HUDEP-2 (cell line): ENCODE data around the gene FOXK1.

ENCODE experiments used
- DNase-seq, 76 experiments: peaks; one replicate each; lab custom pipeline; 2025; ENCODE audit not compliant: unreplicated experiment in 76 of 76; lab: John Stamatoyannopoulos, UW

FOXK1 gene

DNA sequence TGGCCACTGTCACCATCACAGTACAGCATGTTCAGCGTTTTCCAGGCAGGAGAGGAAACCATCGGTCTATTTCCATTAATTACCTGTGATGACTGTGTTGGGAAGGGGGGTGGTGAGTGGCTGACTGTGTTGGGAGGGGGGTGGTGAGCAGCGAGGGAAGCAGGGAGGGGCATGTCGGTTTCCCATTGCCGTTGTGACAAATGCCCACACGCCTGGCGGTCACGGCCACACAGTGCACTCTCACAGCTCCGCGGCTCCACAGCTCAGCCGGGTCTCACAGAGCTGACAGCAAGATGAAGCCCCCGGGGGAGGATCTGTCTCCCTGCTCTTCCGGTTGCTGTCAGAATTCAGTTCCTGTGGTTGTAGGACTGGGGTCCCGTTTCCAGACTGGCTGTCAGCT lies 132.3 kb downstream of the FOXK1 start:
- DNase-seq: no peak

DNA sequence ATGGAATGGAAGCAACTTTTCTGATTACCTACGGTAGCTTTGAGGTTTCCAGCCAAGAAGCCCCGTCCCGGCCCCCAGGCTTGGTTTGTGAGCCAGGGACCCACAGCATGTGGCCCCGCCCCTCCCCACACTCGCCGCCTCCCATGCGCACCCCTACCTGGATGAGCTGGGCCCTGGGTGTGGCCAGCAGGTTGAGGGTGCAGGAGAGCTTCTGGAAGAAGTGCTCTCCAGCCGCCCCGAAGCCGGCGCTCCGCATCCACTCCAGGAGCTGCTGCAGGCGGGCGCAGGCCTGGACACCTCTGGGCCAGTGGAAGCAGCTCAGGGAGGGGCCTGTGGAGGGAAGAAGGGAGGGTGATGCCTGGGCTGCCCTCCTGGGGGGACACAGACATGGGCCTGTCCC lies 133.0 kb downstream of the FOXK1 start:
- DNase-seq: no peak

DNA sequence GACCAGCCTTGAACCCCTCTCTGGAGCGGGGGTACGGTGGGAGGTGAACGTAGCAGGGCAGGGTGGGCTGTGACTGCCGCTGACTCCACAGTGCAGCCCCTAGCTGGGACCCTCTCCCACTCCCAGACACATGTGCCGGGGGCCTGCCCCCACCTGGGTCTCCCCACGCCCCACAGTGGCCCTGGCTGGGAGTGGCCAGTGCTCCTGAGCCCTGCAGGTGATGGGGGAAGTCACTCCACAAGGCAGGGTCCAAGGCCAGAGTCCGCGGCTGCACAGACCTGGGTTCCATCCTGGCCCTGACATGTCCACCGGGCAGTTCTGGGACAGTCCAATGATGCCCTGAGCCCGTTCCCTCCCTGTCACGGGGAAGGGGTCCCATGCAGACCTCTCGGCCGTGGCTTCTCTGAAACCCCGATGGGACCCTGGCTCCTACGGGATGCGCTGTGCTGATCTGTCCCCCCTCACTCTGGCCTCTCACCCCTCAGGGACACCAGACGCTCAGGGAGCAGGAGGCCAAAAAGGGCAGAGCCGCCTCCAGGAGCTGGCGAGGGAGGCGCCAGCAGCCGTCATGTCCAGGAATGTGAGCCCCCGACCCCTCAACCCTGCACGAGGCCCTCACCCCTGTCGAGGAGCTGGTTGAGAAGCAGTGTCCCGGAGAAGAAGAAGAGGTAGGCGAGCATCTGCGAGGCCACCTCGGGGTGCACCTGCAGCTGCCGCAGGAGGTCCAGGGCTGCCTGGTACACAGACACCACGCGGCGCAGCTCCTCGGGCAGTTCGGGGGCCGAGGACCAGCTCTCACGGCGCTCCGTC lies 133.7 kb downstream of the FOXK1 start:
- DNase-seq: no peak

DNA sequence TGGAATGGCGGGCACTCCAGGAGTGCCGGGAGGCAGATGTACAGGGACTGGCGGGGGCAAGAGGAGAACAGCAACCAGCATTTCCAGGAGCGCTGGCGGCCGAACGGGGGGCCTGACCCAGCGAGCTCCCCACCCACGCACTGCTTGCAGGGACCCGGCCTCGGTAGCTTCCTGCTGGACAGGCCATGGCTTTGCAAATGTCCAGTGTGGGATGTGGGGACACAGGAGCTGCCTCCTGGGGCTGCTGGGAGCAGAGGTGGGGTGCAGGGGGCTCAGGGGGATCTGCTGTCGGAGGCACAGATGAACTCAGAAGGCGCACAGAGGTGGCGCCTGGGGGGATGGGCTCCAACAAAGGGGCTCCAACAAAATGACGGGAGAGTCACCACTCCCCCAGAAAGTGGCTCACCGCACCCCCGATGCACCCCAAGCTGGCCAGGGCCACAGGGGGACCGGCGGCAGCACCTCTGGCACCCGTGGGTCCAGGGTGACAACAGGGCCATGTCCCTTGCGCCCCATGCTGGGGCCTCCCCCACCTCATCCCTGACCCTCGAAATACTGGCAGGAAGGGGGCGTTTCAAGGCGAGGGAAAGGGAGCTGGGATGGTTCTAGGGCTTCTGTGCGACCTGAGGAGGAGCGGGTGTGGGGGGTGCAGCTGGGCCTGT lies 134.5 kb downstream of the FOXK1 start:
- no peak for DNase-seq

DNA sequence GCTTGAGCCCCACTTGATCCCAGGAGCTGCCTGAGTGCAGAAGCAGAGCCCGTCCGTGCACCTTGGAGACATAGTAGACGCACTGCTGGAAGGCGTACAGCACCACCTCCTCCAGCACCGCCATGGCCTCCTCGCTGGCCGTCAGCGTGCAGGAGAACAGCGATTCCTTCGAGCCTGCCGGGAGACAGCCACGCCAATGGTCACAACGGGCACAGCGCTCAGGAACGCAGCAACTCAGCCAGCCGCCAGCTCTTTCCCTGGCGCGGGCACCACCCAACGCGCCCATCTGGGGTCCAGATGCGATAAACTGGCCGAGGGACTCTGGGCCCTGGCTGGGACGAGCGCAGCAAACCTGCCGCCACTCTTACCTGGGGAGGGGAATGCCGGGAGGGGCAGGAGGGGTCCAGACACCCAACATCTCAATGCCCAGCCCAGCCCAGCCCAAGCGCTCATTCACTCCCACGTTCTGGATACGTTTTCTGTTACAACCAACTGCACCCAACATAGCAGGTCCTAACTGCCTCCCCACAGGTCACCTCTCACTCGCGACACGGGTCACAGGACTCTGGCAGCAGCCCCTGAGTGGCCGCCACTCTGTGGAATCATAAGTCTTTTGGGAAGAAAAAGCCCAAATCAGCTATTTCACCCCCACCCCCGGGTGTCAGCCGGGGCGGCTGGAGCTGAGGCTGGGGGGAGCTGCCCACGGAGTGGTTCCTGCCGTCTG lies 135.2 kb downstream of the FOXK1 start:
- DNase-seq: no peak

DNA sequence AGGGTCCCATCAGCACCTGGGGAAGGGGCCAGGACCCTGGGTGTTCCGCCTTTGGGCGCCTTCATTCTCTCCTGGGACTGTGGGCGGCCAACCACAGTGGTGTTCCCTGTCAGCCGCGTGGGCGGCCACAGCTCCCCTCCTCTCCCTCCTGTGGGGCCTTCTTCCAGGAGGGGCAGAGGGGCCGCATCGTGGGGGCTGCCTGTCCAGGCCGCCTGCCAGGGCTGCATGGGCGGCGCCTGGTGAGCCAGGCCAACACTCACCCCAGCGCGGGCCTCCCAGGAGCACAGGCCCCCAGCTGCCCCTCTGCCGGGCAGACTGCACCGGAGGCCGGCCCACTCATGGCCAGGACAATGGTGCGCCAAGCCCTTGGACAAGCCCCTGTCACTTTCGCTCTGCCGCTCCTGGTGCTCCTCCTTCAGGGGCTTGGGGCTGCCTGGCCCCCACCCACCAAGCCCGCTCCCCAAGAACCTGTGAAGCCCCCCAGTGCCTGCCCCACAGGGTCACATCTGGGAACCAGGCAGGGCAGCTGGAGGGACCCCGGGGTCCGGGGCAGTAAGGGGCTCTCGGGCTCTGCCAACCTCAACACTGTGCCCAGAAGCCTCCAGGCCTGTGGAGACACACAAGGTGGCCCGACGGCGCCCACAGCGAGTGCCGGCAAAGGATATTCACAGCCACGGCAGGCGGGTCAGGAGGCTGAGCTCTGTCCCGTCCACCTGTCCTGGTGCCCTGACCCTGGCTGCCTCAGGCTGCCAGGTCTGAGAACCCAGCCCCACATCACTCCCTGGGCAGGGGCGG lies 136.1 kb downstream of the FOXK1 start:
- no peak for DNase-seq

DNA sequence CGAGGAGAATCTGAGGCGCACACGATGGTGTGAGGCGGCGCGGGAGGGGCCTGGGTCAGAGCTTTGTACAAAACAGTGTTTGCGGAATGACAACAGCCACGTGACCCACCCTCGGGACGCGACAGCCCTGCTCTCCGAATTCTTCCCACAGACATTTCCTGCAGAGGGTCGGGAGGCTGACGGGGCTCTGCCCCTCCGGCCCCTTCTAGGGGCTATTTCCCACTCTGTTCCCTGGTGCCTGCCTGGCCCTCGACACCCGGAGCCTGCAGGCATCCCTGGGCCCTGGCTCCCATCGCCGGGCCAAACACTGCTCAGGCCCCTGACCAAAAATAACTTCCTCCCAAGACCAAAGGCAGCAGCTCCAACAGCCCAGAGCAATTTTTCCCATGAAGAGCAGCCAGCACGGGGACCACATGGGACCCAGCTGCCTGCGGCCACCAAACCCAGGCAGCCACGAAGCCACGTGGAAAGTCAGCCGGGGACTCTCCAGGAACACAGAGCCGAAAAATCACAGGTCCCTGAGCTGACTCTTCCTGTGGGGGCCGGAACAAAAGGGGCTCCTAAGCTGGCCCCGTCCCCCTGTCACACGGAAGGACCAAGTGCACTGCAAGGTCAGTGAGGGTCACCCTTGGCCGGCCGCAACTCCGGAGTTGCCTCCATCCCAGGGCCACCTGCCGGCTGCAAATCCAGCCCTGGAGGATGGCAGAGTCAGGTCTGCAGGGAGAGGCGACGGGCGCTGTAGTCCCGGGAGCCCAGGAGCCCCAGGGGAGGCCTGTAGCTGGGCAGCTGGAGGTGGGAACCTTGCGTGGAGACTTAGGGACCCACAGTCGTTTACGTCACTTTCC lies 137.7 kb downstream of the FOXK1 start:
- DNase-seq: no peak

DNA sequence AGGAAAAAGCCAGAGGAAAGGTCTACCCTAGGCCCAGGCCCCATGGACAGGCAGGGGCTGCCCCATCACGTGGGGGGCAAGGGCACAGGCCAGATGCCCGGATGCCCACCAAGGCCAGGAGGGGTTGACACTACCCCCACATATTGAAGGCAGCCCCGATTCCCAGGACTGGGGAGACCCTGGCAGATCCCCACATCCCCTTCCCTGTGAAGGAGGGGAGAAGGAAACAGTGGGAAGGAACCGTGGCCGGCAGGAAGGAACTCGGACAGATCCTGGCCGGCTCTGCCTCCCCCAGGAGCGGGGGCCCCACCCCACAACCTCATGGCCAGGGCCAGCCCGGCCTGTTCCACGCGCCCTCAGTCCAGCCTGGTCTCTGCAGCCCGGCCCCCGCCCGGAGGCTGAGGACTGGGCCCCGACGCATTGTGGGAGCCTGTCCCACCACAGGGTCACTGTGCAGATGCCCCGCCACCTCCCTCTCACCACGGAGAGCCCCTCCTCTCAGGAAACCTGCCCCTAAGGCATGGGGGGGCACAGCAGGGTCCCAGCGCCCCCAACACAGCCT lies 138.4 kb downstream of the FOXK1 start:
- no peak for DNase-seq
